Measurements from ENCODE around the gene NFKBIE. TPM values are rescaled to one million over a fixed set of nuclear protein-coding genes. Genes with fewer than 3 reads are reported as not detected.

The NFKBIE gene
- total and polyA plus RNA-seq, 4 donors = 3.7 to 4.9 (median 4.7) TPM

- DNase-seq (ENCODE audit: low spot score) = peak; percentile 72
- Histone ChIP-seq H3K4me1 (ENCODE audit: control insufficient read depth in 4 of 4, insufficient read depth in 4 of 4, low read length in 3 of 4) (peaks cover 38 to 69% (median 49%) of the 10 kb centered on the region in 4 donors), H3K9ac (ENCODE audit: low read depth in 1 of 2, low read length in 2 of 2) (peak overlapping the region; percentile 36 to 59), H3K27me3 (ENCODE audit: control insufficient read depth in 4 of 4, insufficient read depth in 4 of 4, low read length in 3 of 4) (no peaks in the 10 kb centered on the region), H3K9me3 (ENCODE audit: control insufficient read depth in 4 of 4, low read length in 3 of 4) (no peaks in the 10 kb centered on the region), H3K36me3 (ENCODE audit: control insufficient read depth in 4 of 4, insufficient read depth in 3 of 4, low read depth in 1 of 4, low read length in 3 of 4) (no peaks in the 10 kb centered on the region), H3K4me3 (ENCODE audit: low read depth in 1 of 3, low read length in 3 of 3) (peak overlapping the region; percentile 32 to 57 (median 41)), H3K27ac (ENCODE audit: low read depth in 1 of 2, low read length in 2 of 2) (peak overlapping the region; percentile 82 to 86)
- peak; percentile 38 for TF ChIP-seq YY1 (IDR thresholded peaks at IDR 0.05)
- TF ChIP-seq ATF3 (IDR thresholded peaks at IDR 0.05) = no peak
- TF ChIP-seq RXRA (IDR thresholded peaks at IDR 0.05) = peak; percentile 19 to 40
- WGBS = 2% methylated on average over 45 of the region's 45 CpGs
These were observed 46.1 kb downstream of the NFKBIE start for GRCh38 chr6:44219053-44219814.

GRCh38 chr6:44217332-44218143 lies 47.8 kb downstream of the NFKBIE start:
- no peaks in the 10 kb centered on the region for H3K36me3 ChIP-seq (ENCODE audit: control insufficient read depth in 4 of 4, insufficient read depth in 3 of 4, low read depth in 1 of 4, low read length in 3 of 4)
- no peak for DNase-seq (ENCODE audit: low spot score)
- H3K27ac ChIP-seq (ENCODE audit: low read depth in 1 of 2, low read length in 2 of 2) = peak overlapping the region; percentile 82 to 92
- no peak overlapping the region for H3K4me3 ChIP-seq (ENCODE audit: low read depth in 1 of 3, low read length in 3 of 3)
- peaks cover 32 to 59% (median 41%) of the 10 kb centered on the region in 4 donors for H3K4me1 ChIP-seq (ENCODE audit: control insufficient read depth in 4 of 4, insufficient read depth in 4 of 4, low read length in 3 of 4)
- H3K9ac ChIP-seq (ENCODE audit: low read depth in 1 of 2, low read length in 2 of 2) = peak overlapping the region in 1 of 2 donors; percentile 9
- H3K27me3 ChIP-seq (ENCODE audit: control insufficient read depth in 4 of 4, insufficient read depth in 4 of 4, low read length in 3 of 4) = no peaks in the 10 kb centered on the region
- no peak for TF ChIP-seq FOXA2 (IDR thresholded peaks at IDR 0.05)
- peak in 1 of 2 donors; percentile 17 for TF ChIP-seq RAD21 (IDR thresholded peaks at IDR 0.05)
- TF ChIP-seq, protein P1, sequence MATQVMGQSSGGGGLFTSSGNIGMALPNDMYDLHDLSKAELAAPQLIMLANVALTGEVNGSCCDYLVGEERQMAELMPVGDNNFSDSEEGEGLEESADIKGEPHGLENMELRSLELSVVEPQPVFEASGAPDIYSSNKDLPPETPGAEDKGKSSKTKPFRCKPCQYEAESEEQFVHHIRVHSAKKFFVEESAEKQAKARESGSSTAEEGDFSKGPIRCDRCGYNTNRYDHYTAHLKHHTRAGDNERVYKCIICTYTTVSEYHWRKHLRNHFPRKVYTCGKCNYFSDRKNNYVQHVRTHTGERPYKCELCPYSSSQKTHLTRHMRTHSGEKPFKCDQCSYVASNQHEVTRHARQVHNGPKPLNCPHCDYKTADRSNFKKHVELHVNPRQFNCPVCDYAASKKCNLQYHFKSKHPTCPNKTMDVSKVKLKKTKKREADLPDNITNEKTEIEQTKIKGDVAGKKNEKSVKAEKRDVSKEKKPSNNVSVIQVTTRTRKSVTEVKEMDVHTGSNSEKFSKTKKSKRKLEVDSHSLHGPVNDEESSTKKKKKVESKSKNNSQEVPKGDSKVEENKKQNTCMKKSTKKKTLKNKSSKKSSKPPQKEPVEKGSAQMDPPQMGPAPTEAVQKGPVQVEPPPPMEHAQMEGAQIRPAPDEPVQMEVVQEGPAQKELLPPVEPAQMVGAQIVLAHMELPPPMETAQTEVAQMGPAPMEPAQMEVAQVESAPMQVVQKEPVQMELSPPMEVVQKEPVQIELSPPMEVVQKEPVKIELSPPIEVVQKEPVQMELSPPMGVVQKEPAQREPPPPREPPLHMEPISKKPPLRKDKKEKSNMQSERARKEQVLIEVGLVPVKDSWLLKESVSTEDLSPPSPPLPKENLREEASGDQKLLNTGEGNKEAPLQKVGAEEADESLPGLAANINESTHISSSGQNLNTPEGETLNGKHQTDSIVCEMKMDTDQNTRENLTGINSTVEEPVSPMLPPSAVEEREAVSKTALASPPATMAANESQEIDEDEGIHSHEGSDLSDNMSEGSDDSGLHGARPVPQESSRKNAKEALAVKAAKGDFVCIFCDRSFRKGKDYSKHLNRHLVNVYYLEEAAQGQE (IDR thresholded peaks at IDR 0.05) = no peak
- TF ChIP-seq FOXA1 (IDR thresholded peaks at IDR 0.05) = no peak
- TF ChIP-seq MAX (IDR thresholded peaks at IDR 0.05) = no peak
- TF ChIP-seq CTCF (IDR thresholded peaks at IDR 0.05; ENCODE audit: low read depth, low read length, missing input control) = no peak
- no peak for TF ChIP-seq SP1 (IDR thresholded peaks at IDR 0.05)
- no peak for TF ChIP-seq HNF4G (IDR thresholded peaks at IDR 0.05)
- no peak for TF ChIP-seq GABPA (IDR thresholded peaks at IDR 0.05 in 1 of 2, conservative IDR thresholded peaks at IDR 0.05 in 1 of 2)
- TF ChIP-seq ATF3 (IDR thresholded peaks at IDR 0.05) = no peak
- TF ChIP-seq ZBTB33 (IDR thresholded peaks at IDR 0.05) = no peak
- peak; percentile 21 for TF ChIP-seq YY1 (IDR thresholded peaks at IDR 0.05)
- no peak for TF ChIP-seq NR2F2 (IDR thresholded peaks at IDR 0.05)
- no peak for TF ChIP-seq TAF1 (conservative IDR thresholded peaks at IDR 0.05)
- peak in 1 of 2 donors; percentile 32 for TF ChIP-seq HNF4A (conservative IDR thresholded peaks at IDR 0.05)
- TF ChIP-seq RXRA (IDR thresholded peaks at IDR 0.05) = peak in 1 of 2 donors; percentile 36
- 35% methylated on average over 16 of the region's 16 CpGs for WGBS
- no peaks in the 10 kb centered on the region for H3K9me3 ChIP-seq (ENCODE audit: control insufficient read depth in 4 of 4, low read length in 3 of 4)

All from liver (tissue), 9 donors.